ENCODE measurements around the gene ANK2. TPM values are rescaled to one million over a fixed set of nuclear protein-coding genes. Genes with fewer than 3 reads are reported as not detected.
A peak's percentile ranks its signal among the peaks of the same experiment; 100 is the strongest.

The ANK2 gene
- total RNA-seq, 1 donor from 2014 or later = 121 TPM

GRCh38 chr4:113006632-113007031, 42.8 kb upstream of the ANK2 start:
- no peak overlapping the region for H3K9ac ChIP-seq
- no peaks in the 10 kb centered on the region for H3K27me3 ChIP-seq
- H3K9me3 ChIP-seq (ENCODE audit: low read depth) = no peaks in the 10 kb centered on the region
- no peak for DNase-seq (ENCODE audit: low spot score)
- no peaks in the 10 kb centered on the region for H3K79me2 ChIP-seq (ENCODE audit: low read depth)
- Mint-ChIP-seq H3K9me3 (no peaks in the 10 kb centered on the region), H3K4me3 (no peak overlapping the region), H3K4me1 (peaks cover 16% of the 10 kb centered on the region), H3K27me3 (ENCODE audit: insufficient read depth, low read depth) (no peaks in the 10 kb centered on the region), H3K27ac (no peak overlapping the region), H3K36me3 (no peaks in the 10 kb centered on the region)
- peaks cover 15% of the 10 kb centered on the region for H3K4me1 ChIP-seq
- no peak overlapping the region for H3K27ac ChIP-seq
- no peak overlapping the region for H3K4me2 ChIP-seq
- H3K36me3 ChIP-seq = no peaks in the 10 kb centered on the region
- peaks cover 20% of the 10 kb centered on the region for H3F3A ChIP-seq (ENCODE audit: low read depth)
- no peak for TF ChIP-seq EZH2phosphoT487 (IDR thresholded peaks at IDR 0.05)
- no peak for TF ChIP-seq CTCF (IDR thresholded peaks at IDR 0.05)
- no peak for TF ChIP-seq EZH2 (IDR thresholded peaks at IDR 0.05)
- no peaks in the 10 kb centered on the region for H4K20me1 ChIP-seq (ENCODE audit: low read depth)
- no peak overlapping the region for H2AFZ ChIP-seq (replicated peaks)
- H3K4me3 ChIP-seq = no peak overlapping the region

- H3K4me2 ChIP-seq = no peak overlapping the region
- no peak for DNase-seq (ENCODE audit: low spot score)
- peaks cover 15% of the 10 kb centered on the region for H3K4me1 ChIP-seq
- H3K4me1 Mint-ChIP-seq = peaks cover 19% of the 10 kb centered on the region
- H3K9ac ChIP-seq = no peak overlapping the region
- no peaks in the 10 kb centered on the region for H3K79me2 ChIP-seq (ENCODE audit: low read depth)
- H3K9me3 ChIP-seq (ENCODE audit: low read depth) = no peaks in the 10 kb centered on the region
- no peak overlapping the region for H3K4me3 Mint-ChIP-seq
- H3K27ac Mint-ChIP-seq = no peak overlapping the region
- H2AFZ ChIP-seq (replicated peaks) = no peak overlapping the region
- peaks cover 20% of the 10 kb centered on the region for H3F3A ChIP-seq (ENCODE audit: low read depth)
- H3K9me3 Mint-ChIP-seq = no peaks in the 10 kb centered on the region
- no peaks in the 10 kb centered on the region for H3K36me3 Mint-ChIP-seq
- no peaks in the 10 kb centered on the region for H3K27me3 ChIP-seq
- TF ChIP-seq CTCF (IDR thresholded peaks at IDR 0.05) = no peak
- no peak for TF ChIP-seq EZH2phosphoT487 (IDR thresholded peaks at IDR 0.05)
- no peak for TF ChIP-seq EZH2 (IDR thresholded peaks at IDR 0.05)
- no peaks in the 10 kb centered on the region for H3K36me3 ChIP-seq
- H3K27me3 Mint-ChIP-seq (ENCODE audit: insufficient read depth, low read depth) = no peaks in the 10 kb centered on the region
- H4K20me1 ChIP-seq (ENCODE audit: low read depth) = no peaks in the 10 kb centered on the region
- H3K4me3 ChIP-seq = no peak overlapping the region
- H3K27ac ChIP-seq = peak overlapping the region; percentile 8
Measured at GRCh38 chr4:113007151-113007550, 42.3 kb upstream of the ANK2 start.

- Histone ChIP-seq H3K9me3 (ENCODE audit: low read depth) (no peaks in the 10 kb centered on the region), H3K27ac (no peak overlapping the region), H2AFZ (replicated peaks) (no peak overlapping the region), H4K20me1 (ENCODE audit: low read depth) (no peaks in the 10 kb centered on the region), H3F3A (ENCODE audit: low read depth) (peaks cover 13% of the 10 kb centered on the region), H3K4me2 (no peak overlapping the region), H3K27me3 (no peaks in the 10 kb centered on the region), H3K4me3 (no peak overlapping the region), H3K4me1 (peaks cover 23% of the 10 kb centered on the region), H3K9ac (peak overlapping the region; percentile 3), H3K36me3 (no peaks in the 10 kb centered on the region), H3K79me2 (ENCODE audit: low read depth) (no peaks in the 10 kb centered on the region)
- no peak overlapping the region for H3K4me3 Mint-ChIP-seq
- TF ChIP-seq EZH2phosphoT487 (IDR thresholded peaks at IDR 0.05) (no peak), EZH2 (IDR thresholded peaks at IDR 0.05) (no peak), CTCF (IDR thresholded peaks at IDR 0.05) (no peak)
- H3K36me3 Mint-ChIP-seq = no peaks in the 10 kb centered on the region
- no peak overlapping the region for H3K27ac Mint-ChIP-seq
- peaks cover 29% of the 10 kb centered on the region for H3K4me1 Mint-ChIP-seq
- no peaks in the 10 kb centered on the region for H3K27me3 Mint-ChIP-seq (ENCODE audit: insufficient read depth, low read depth)
- DNase-seq (ENCODE audit: low spot score) = no peak
- H3K9me3 Mint-ChIP-seq = no peaks in the 10 kb centered on the region
Measured at GRCh38 chr4:113008135-113008534, 41.3 kb upstream of the ANK2 start.
